GM19324 (cell line): ENCODE measurements around the gene CEP20.

Source experiments
- ATAC-seq: cut with Tn5 transposase; IDR thresholded peaks from one replicate; pipeline ENCODE4 v1.9.1; 2021; ENCODE audit warnings: mild to moderate bottlenecking, moderate library complexity; ENCODE audit not compliant: unreplicated experiment, low FRiP score

CEP20 gene

GRCh38 chr16:15836074-15836473 lies 52.3 kb downstream of the CEP20 start:
- no peak for ATAC-seq

GRCh38 chr16:15835136-15835878 lies 53.1 kb downstream of the CEP20 start:
- ATAC-seq, result no peak

- no peak for ATAC-seq
These were observed 53.9 kb downstream of the CEP20 start for GRCh38 chr16:15834502-15834901.

- no peak for ATAC-seq
These were observed 54.9 kb downstream of the CEP20 start for GRCh38 chr16:15833541-15833940.

- ATAC-seq, result no peak
These were observed 56.2 kb downstream of the CEP20 start for GRCh38 chr16:15832241-15832640.

- ATAC-seq, result no peak
These were observed 57.5 kb downstream of the CEP20 start for GRCh38 chr16:15830832-15831451.

- ATAC-seq, result no peak
These were observed 58.9 kb downstream of the CEP20 start for GRCh38 chr16:15829460-15829859.

GRCh38 chr16:15827709-15828343 lies 60.6 kb downstream of the CEP20 start:
- no peak for ATAC-seq

- no peak for ATAC-seq
These were observed 61.1 kb downstream of the CEP20 start for GRCh38 chr16:15827299-15827698.

GRCh38 chr16:15825750-15826305 lies 62.6 kb downstream of the CEP20 start:
- no peak for ATAC-seq

GRCh38 chr16:15822957-15823356 lies 65.4 kb downstream of the CEP20 start:
- no peak for ATAC-seq

GRCh38 chr16:15820837-15821236 lies 67.6 kb downstream of the CEP20 start:
- ATAC-seq, result no peak

GRCh38 chr16:15819046-15819445 lies 69.4 kb downstream of the CEP20 start:
- ATAC-seq, result no peak

GRCh38 chr16:15817446-15817845 lies 71.0 kb downstream of the CEP20 start:
- ATAC-seq, result no peak

GRCh38 chr16:15816228-15816627 lies 72.2 kb downstream of the CEP20 start:
- no peak for ATAC-seq
